HepG2 (cell line): ENCODE results near the gene NKPD1. TPM values are rescaled to one million over a fixed set of nuclear protein-coding genes. Genes with fewer than 3 reads are reported as not detected.
A peak's percentile ranks its signal among the peaks of the same experiment; 100 is the strongest.

Experiments used
- AGO1 ChIP-seq: fragments of 200-400 bp; formaldehyde crosslinking; IDR thresholded peaks from 2 replicates; pipeline ENCODE4 v1.6.1; 2017; ENCODE audit warnings: mild to moderate bottlenecking, low read depth, low read length, moderate library complexity; ENCODE audit not compliant: poor library complexity, severe bottlenecking
- ATF6 ChIP-seq: sonication (generic); formaldehyde crosslinking; conservative IDR thresholded peaks from 2 replicates; pipeline ENCODE4 v1.4.0; 2020; ENCODE audit warnings: missing genetic modification reagents
- ATRX ChIP-seq: sonication (generic); formaldehyde crosslinking; IDR thresholded peaks from 2 replicates; pipeline ENCODE4 v1.4.0; 2020; ENCODE audit warnings: missing genetic modification reagents, borderline replicate concordance
- CEBPB ChIP-seq: IDR thresholded peaks from 2 replicates; pipeline ENCODE4 v1.6.1; 2011; ENCODE audit warnings: low read depth, low read length, improper control_type of control experiment, borderline replicate concordance
- CSRNP2 ChIP-seq: sonication (generic); formaldehyde crosslinking; conservative IDR thresholded peaks from 2 replicates; pipeline ENCODE4 v1.8.0; 2022; ENCODE audit warnings: low read depth, missing genetic modification reagents
- E2F5 ChIP-seq: sonication (generic); formaldehyde crosslinking; conservative IDR thresholded peaks from 2 replicates; pipeline ENCODE4 v1.4.0; 2020; ENCODE audit warnings: missing genetic modification reagents
- FOSL2 ChIP-seq: sonication (generic); formaldehyde crosslinking; IDR thresholded peaks from 2 replicates; pipeline ENCODE4 v1.4.0; 2020; ENCODE audit warnings: missing genetic modification reagents
- MTA1 ChIP-seq: sonication (generic); formaldehyde crosslinking; IDR thresholded peaks from 2 replicates; pipeline ENCODE4 v1.4.0; 2020; ENCODE audit warnings: missing genetic modification reagents, mild to moderate bottlenecking, borderline replicate concordance
- POGK ChIP-seq: sonication (generic); formaldehyde crosslinking; conservative IDR thresholded peaks from 2 replicates; pipeline ENCODE4 v1.8.0; 2022; ENCODE audit warnings: mild to moderate bottlenecking, moderate library complexity, missing genetic modification reagents
- SRSF1 ChIP-seq: fragments of 200-400 bp; formaldehyde crosslinking; optimal IDR thresholded peaks from 2 replicates; pipeline ENCODE3; 2017; ENCODE audit warnings: mild to moderate bottlenecking, low read depth, low read length, moderate library complexity
- SRY ChIP-seq: sonication (generic); formaldehyde crosslinking; IDR thresholded peaks from 2 replicates; pipeline ENCODE4 v1.8.0; 2022; ENCODE audit warnings: mild to moderate bottlenecking, missing genetic modification reagents
- STAT5B ChIP-seq: sonication (generic); formaldehyde crosslinking; IDR thresholded peaks from 2 replicates; pipeline ENCODE4 v1.4.0; 2020; ENCODE audit warnings: missing genetic modification reagents
- TBX2 ChIP-seq: sonication (generic); formaldehyde crosslinking; IDR thresholded peaks from 2 replicates; pipeline ENCODE4 v1.5.0; 2020; ENCODE audit warnings: missing genetic modification reagents, mild to moderate bottlenecking, borderline replicate concordance
- THAP8 ChIP-seq: sonication (generic); formaldehyde crosslinking; IDR thresholded peaks from 2 replicates; pipeline ENCODE4 v1.5.1; 2020; ENCODE audit warnings: missing genetic modification reagents, mild to moderate bottlenecking, borderline replicate concordance
- ZBTB20 ChIP-seq: sonication (generic); formaldehyde crosslinking; IDR thresholded peaks from 2 replicates; pipeline ENCODE4 v1.8.1; 2023; ENCODE audit warnings: missing genetic modification reagents, low read depth, mild to moderate bottlenecking, borderline replicate concordance
- ZFP90 ChIP-seq: sonication (generic); formaldehyde crosslinking; IDR thresholded peaks from 2 replicates; pipeline ENCODE4 v1.8.0; 2022; ENCODE audit warnings: missing genetic modification reagents, mild to moderate bottlenecking, inconsistent platforms, borderline replicate concordance
- ZMYM4 ChIP-seq: sonication (generic); formaldehyde crosslinking; IDR thresholded peaks from 2 replicates; pipeline ENCODE4 v1.8.1; 2023; ENCODE audit warnings: mild to moderate bottlenecking, missing genetic modification reagents
- ZNF207 ChIP-seq: fragments of 450-650 bp; IDR thresholded peaks from 2 replicates; pipeline ENCODE4 v1.6.1; 2016; ENCODE audit warnings: antibody characterized with exemption, borderline replicate concordance
- ZNF619 ChIP-seq: sonication (generic); formaldehyde crosslinking; IDR thresholded peaks from 2 replicates; pipeline ENCODE4 v1.4.0; 2020; ENCODE audit warnings: mild to moderate bottlenecking, missing genetic modification reagents
- ZNF709 ChIP-seq: sonication (generic); formaldehyde crosslinking; IDR thresholded peaks from 2 replicates; pipeline ENCODE4 v1.5.0; 2020; ENCODE audit warnings: mild to moderate bottlenecking, missing genetic modification reagents
- ZNF749 ChIP-seq: sonication (generic); formaldehyde crosslinking; IDR thresholded peaks from 2 replicates; pipeline ENCODE4 v1.8.0; 2022; ENCODE audit warnings: mild to moderate bottlenecking, missing genetic modification reagents, moderate library complexity, borderline replicate concordance
- polyA plus RNA-seq, 8 experiments: library from polyadenylated mRNA; depleted of rRNA in 3 of 8; stranded (reverse) in 7 of 8; unstranded in 1 of 8; fragments of >200 nt; fragmentation: Illumina TruSeq in 4 of 8; extraction: Trizol in 4 of 8; gene quantifications; 2 replicates each; pipeline versions ENCODE4 v1.2.1 to v1.2.3, GENCODE V29; 2011 to 2016; ENCODE audit warnings: low read depth in 4 of 8, missing spikeins in 1 of 8, mixed read lengths in 1 of 8; ENCODE audit not compliant: insufficient read depth in 1 of 8
- total RNA-seq, 5 experiments: library from RNA; depleted of rRNA; stranded (reverse); fragments of >200 nt; fragmentation: Illumina TruSeq; extraction: Trizol; gene quantifications; 2 replicates each; pipeline ENCODE4 v1.2.3, GENCODE V29; 2016; ENCODE audit warnings: low read depth in 1 of 5

The NKPD1 gene
- total and polyA plus RNA-seq, 2 of the 13 experiments (the other 11 are each of a cell fraction or from before 2014, with no cell fraction given), result 0.03 TPM; not detected in 1

- TF ChIP-seq POGK (CRISPR knock-in tag) (0 out of 2 replicates have a peak, but pooled peaks have one; percentile 7), CSRNP2 (no peak), THAP8 (no peak), ZNF207 (no peak), STAT5B (no peak), MTA1 (CRISPR knock-in tag) (no peak), ZNF709 (CRISPR knock-in tag) (no peak), E2F5 (CRISPR knock-in tag) (no peak), FOSL2 (0 out of 2 replicates have a peak, but pooled peaks have one; percentile 5), SRSF1 (no peak), ZFP90 (CRISPR knock-in tag) (no peak), ATF6 (CRISPR knock-in tag) (no peak), ZBTB20 (no peak), ZMYM4 (CRISPR knock-in tag) (no peak; the same call in 1 of the 2 replicates), CEBPB (no peak), AGO1 (no peak), ATRX (CRISPR knock-in tag) (no peak), TBX2 (CRISPR knock-in tag) (no peak), ZNF749 (CRISPR knock-in tag) (no peak), SRY (no peak), ZNF619 (CRISPR knock-in tag) (no peak)
These were observed 17.1 kb upstream of the NKPD1 start, which contains the start of gene TRAPPC6A (continued) for GRCh38 chr19:45177817-45178261.
